Endodermal cell (in vitro differentiated cells): ENCODE data around the gene LIM2. TPM values are rescaled to one million over a fixed set of nuclear protein-coding genes. Genes with fewer than 3 reads are reported as not detected.

Experiments used
- DNase-seq: peaks from one replicate; pipeline ENCODE4 v3.0.0-alpha.2; 2017
- H3K27ac ChIP-seq: 2 replicates; pipeline ENCODE4 v1.5.1; 2013; ENCODE audit warnings: mild to moderate bottlenecking, low read depth, low read length, moderate library complexity
- H3K27me3 ChIP-seq: 2 replicates; pipeline ENCODE4 v1.6.1; 2013; ENCODE audit warnings: mild to moderate bottlenecking, low read length, moderate library complexity; ENCODE audit not compliant: insufficient read depth, control insufficient read depth, poor library complexity, severe bottlenecking
- H3K36me3 ChIP-seq: 2 replicates; pipeline ENCODE4 v1.7.0; 2013; ENCODE audit warnings: mild to moderate bottlenecking, low read length, moderate library complexity; ENCODE audit not compliant: control insufficient read depth, insufficient read depth
- H3K4me1 ChIP-seq: one replicate; pipeline ENCODE4 v1.7.0; 2013; ENCODE audit warnings: low read length; ENCODE audit not compliant: control insufficient read depth, insufficient read depth
- H3K4me3 ChIP-seq: 2 replicates; pipeline ENCODE4 v1.5.1; 2013; ENCODE audit warnings: mild to moderate bottlenecking, low read length, moderate library complexity
- H3K9ac ChIP-seq: 2 replicates; pipeline ENCODE4 v1.6.1; 2013; ENCODE audit warnings: mild to moderate bottlenecking, low read length, moderate library complexity; ENCODE audit not compliant: poor library complexity, severe bottlenecking; ENCODE audit errors: extremely low read depth
- H3K9me3 ChIP-seq: 2 replicates; pipeline ENCODE4 v1.6.1; 2013; ENCODE audit warnings: mild to moderate bottlenecking, low read length, moderate library complexity; ENCODE audit not compliant: control insufficient read depth
- H3K27ac Mint-ChIP-seq: 2 replicates; pipeline ENCODE4 v1.8.0; 2020; ENCODE audit warnings: mixed read lengths
- H3K27me3 Mint-ChIP-seq: 2 replicates; pipeline ENCODE4 v1.8.0; 2021; ENCODE audit warnings: mild to moderate bottlenecking, mixed read lengths; ENCODE audit not compliant: insufficient read depth
- H3K36me3 Mint-ChIP-seq: 2 replicates; pipeline ENCODE4 v1.8.0; 2020; ENCODE audit warnings: low read depth, mixed read lengths
- H3K4me1 Mint-ChIP-seq: 2 replicates; pipeline ENCODE4 v1.8.0; 2020; ENCODE audit warnings: mixed read lengths
- H3K4me3 Mint-ChIP-seq: 2 replicates; pipeline ENCODE4 v1.8.0; 2020; ENCODE audit warnings: mild to moderate bottlenecking, moderate library complexity, mixed read lengths
- H3K9me3 Mint-ChIP-seq: 2 replicates; pipeline ENCODE4 v1.8.0; 2020; ENCODE audit warnings: mild to moderate bottlenecking, mixed read lengths
- CTCF ChIP-seq: fragments of 200-600 bp; sonication (generic); conservative IDR thresholded peaks from 2 replicates; pipeline ENCODE4 v1.5.0; 2021; ENCODE audit warnings: antibody characterized with exemption, mild to moderate bottlenecking
- WGBS, 2 experiments: methylation state at CpG; one replicate each; pipeline versions ENCODE4 v1.1.5 to v1.1.7; 2013; ENCODE audit warnings: missing lambda C conversion rate in 2 of 2, mixed read lengths in 1 of 2; ENCODE audit not compliant: insufficient coverage in 1 of 2, insufficient read length in 1 of 2; 5-methylcytosine and 5-hydroxymethylcytosine counted together
- total RNA-seq, 2 donors: library from RNA; stranded (reverse); fragmentation: NEBNext Ultra II Directional in 1 of 2; extraction: Animal tissue kit (Norgen Biotek cat#: 25700) in 1 of 2; gene quantifications; 2 replicates in 1 of 2; 3 replicates in 1 of 2; pipeline ENCODE4 v1.2.1, GENCODE V29; 2021

The LIM2 gene
- total RNA-seq, 2 donors from 2014 or later, result not detected

- H3K9me3 ChIP-seq, result no peaks in the 10 kb centered on the region
- no peak for DNase-seq
- H3K4me3 Mint-ChIP-seq, result no peak within 1 kb of the TSS
- peaks cover 6% of the 10 kb centered on the region for H3K27me3 Mint-ChIP-seq
- H3K4me1 Mint-ChIP-seq, result peaks cover 5% of the 10 kb centered on the region
- H3K9ac ChIP-seq, result no peak within 1 kb of the TSS
- H3K36me3 ChIP-seq, result no peaks in the 10 kb centered on the region
- peaks cover 7% of the 10 kb centered on the region for H3K4me1 ChIP-seq
- no peak within 1 kb of the TSS for H3K27ac ChIP-seq
- no peak within 1 kb of the TSS for H3K4me3 ChIP-seq
- H3K9me3 Mint-ChIP-seq, result no peaks in the 10 kb centered on the region
- no peaks in the 10 kb centered on the region for H3K27me3 ChIP-seq
- TF ChIP-seq CTCF, result no peak
- no peak within 1 kb of the TSS for H3K27ac Mint-ChIP-seq
- 80% methylated on average over 6 of the region's 9 CpGs; no CpG with 5 or more reads in 1 of the 2 experiments for WGBS, 2 experiments
- H3K36me3 Mint-ChIP-seq, result no peaks in the 10 kb centered on the region
Measured at GRCh38 chr19:51372649-51373504, 14.9 kb downstream of the LIM2 start, which contains the start of gene NKG7. TSS of gene NKG7 (minus strand) at chr19:51372654. CDS start at chr19:51372535, 119 bp downstream.

- 94 to 99% methylated on average over 14 to 18 of the region's 18 CpGs for WGBS, 2 experiments
- peaks cover 5% of the 10 kb centered on the region for H3K4me1 Mint-ChIP-seq
- H3K4me3 Mint-ChIP-seq, result no peak overlapping the region
- Histone ChIP-seq H3K9me3 (no peaks in the 10 kb centered on the region), H3K4me1 (peaks cover 7% of the 10 kb centered on the region), H3K4me3 (no peak overlapping the region), H3K9ac (no peak overlapping the region), H3K36me3 (no peaks in the 10 kb centered on the region), H3K27ac (no peak overlapping the region), H3K27me3 (no peaks in the 10 kb centered on the region)
- no peak overlapping the region for H3K27ac Mint-ChIP-seq
- H3K27me3 Mint-ChIP-seq, result peaks cover 6% of the 10 kb centered on the region
- DNase-seq, result no peak
- no peaks in the 10 kb centered on the region for H3K36me3 Mint-ChIP-seq
- H3K9me3 Mint-ChIP-seq, result no peaks in the 10 kb centered on the region
- no peak for TF ChIP-seq CTCF
Measured at GRCh38 chr19:51372021-51372648, 15.6 kb downstream of the LIM2 start.

- no peaks in the 10 kb centered on the region for H3K9me3 ChIP-seq
- no peak overlapping the region for H3K4me3 Mint-ChIP-seq
- TF ChIP-seq CTCF, result no peak
- DNase-seq, result no peak
- no peak overlapping the region for H3K27ac ChIP-seq
- H3K27me3 ChIP-seq, result no peaks in the 10 kb centered on the region
- peaks cover 7% of the 10 kb centered on the region for H3K4me1 ChIP-seq
- no peak overlapping the region for H3K9ac ChIP-seq
- no peaks in the 10 kb centered on the region for H3K36me3 ChIP-seq
- peaks cover 6% of the 10 kb centered on the region for H3K27me3 Mint-ChIP-seq
- no peak overlapping the region for H3K4me3 ChIP-seq
- H3K9me3 Mint-ChIP-seq, result no peaks in the 10 kb centered on the region
- H3K4me1 Mint-ChIP-seq, result peaks cover 5% of the 10 kb centered on the region
- no peak overlapping the region for H3K27ac Mint-ChIP-seq
- WGBS, 2 experiments, result 94 to 100% methylated on average over 1 to 8 of the region's 8 CpGs
- H3K36me3 Mint-ChIP-seq, result no peaks in the 10 kb centered on the region
Measured at GRCh38 chr19:51371186-51371690, 16.5 kb downstream of the LIM2 start.
